Endothelial cell of umbilical vein (primary cell): ENCODE data around the gene RNF175. TPM values are rescaled to one million over a fixed set of nuclear protein-coding genes. Genes with fewer than 3 reads are reported as not detected.

Experiments used
- BruUV-seq: library from RNA; stranded (reverse); fragments of 400-500 nt; replicated peaks from 2 replicates; lab custom pipeline; 2021; lab: Mats Ljungman, UMichigan
- CTCF ChIA-PET: fragments of 300-600, 350-600 bp; sonication (Branson Sonifier 250); formaldehyde crosslinking; loops from one replicate; lab custom pipeline; 2021; ENCODE audit warnings: antibody characterized with exemption, inconsistent platforms; lab: Charles Lee
- POLR2A ChIA-PET: fragments of 300-600, 350-600 bp; sonication (Branson Sonifier 250); formaldehyde crosslinking; loops from one replicate; lab custom pipeline; 2021; ENCODE audit warnings: antibody characterized with exemption, inconsistent platforms; lab: Charles Lee
- DNase-seq: peaks from one replicate; pipeline ENCODE4 v3.0.0-alpha.2; 2011; ENCODE audit warnings: low read depth, low spot score
- FAIRE-seq: peaks from 2 replicates; lab custom pipeline; 2011; peaks lifted over from hg19 to GRCh38; lab: Jason Lieb, UNC
- H2AFZ ChIP-seq: 2 replicates; pipeline ENCODE4 v1.6.0; 2012; ENCODE audit warnings: low read depth, low read length, control low read depth, inconsistent platforms
- H3K27ac ChIP-seq: 2 replicates; pipeline ENCODE4 v1.5.1; 2011; ENCODE audit warnings: low read depth, mild to moderate bottlenecking, control low read depth, low read length, moderate library complexity; ENCODE audit not compliant: insufficient read depth
- H3K27me3 ChIP-seq, 2 experiments: 2 replicates each; pipeline versions ENCODE4 v1.6.0 to v1.6.1; 2011; ENCODE audit warnings: low read length in 2 of 2, mixed read lengths in 1 of 2; ENCODE audit not compliant: control insufficient read depth in 2 of 2, insufficient read depth in 2 of 2
- H3K36me3 ChIP-seq, 2 experiments: 2 replicates in 1 of 2; 3 replicates in 1 of 2; pipeline ENCODE4 v1.5.1; 2011; ENCODE audit warnings: low read length in 2 of 2, mild to moderate bottlenecking in 1 of 2, moderate library complexity in 1 of 2; ENCODE audit not compliant: control insufficient read depth in 2 of 2, insufficient read depth in 2 of 2; ENCODE audit errors: extremely low read depth in 1 of 2
- H3K4me1 ChIP-seq: 3 replicates; pipeline ENCODE4 v1.5.1; 2011; ENCODE audit warnings: mild to moderate bottlenecking, low read length; ENCODE audit not compliant: control insufficient read depth, insufficient read depth; ENCODE audit errors: extremely low read depth
- H3K4me2 ChIP-seq: 2 replicates; pipeline ENCODE4 v1.6.1; 2011; ENCODE audit warnings: low read length, control low read depth, mixed read lengths; ENCODE audit not compliant: insufficient read depth
- H3K4me3 ChIP-seq, 3 experiments: fragments of 200-600 bp in 1 of 3; sonication (generic), shearing (Covaris generic) in 1 of 3; replicated peaks in 1 of 3; 2 replicates each; pipeline ENCODE4 v1.5.1; 2011 to 2016; ENCODE audit warnings: control low read depth in 3 of 3, low read length in 3 of 3, mild to moderate bottlenecking in 2 of 3, inconsistent platforms in 1 of 3, low read depth in 1 of 3, moderate library complexity in 1 of 3; ENCODE audit not compliant: insufficient read depth in 1 of 3
- H3K79me2 ChIP-seq: 2 replicates; pipeline ENCODE4 v1.6.0; 2012; ENCODE audit warnings: low read length, inconsistent platforms; ENCODE audit not compliant: control insufficient read depth, insufficient read depth
- H3K9ac ChIP-seq: replicated peaks from 2 replicates; pipeline ENCODE3; 2011; ENCODE audit warnings: low read length, control low read depth; ENCODE audit not compliant: insufficient read depth; ENCODE audit errors: extremely low read depth
- H3K9me1 ChIP-seq: replicated peaks from 3 replicates; pipeline ENCODE4 v1.6.0; 2011; ENCODE audit warnings: mild to moderate bottlenecking, low read length; ENCODE audit not compliant: control insufficient read depth, insufficient read depth; ENCODE audit errors: extremely low read depth
- H3K9me3 ChIP-seq: replicated peaks from 2 replicates; pipeline ENCODE4 v1.5.1; 2012; ENCODE audit warnings: low read length, inconsistent platforms; ENCODE audit not compliant: control insufficient read depth, insufficient read depth
- H4K20me1 ChIP-seq: replicated peaks from 2 replicates; pipeline ENCODE3; 2011; ENCODE audit warnings: mild to moderate bottlenecking, low read length; ENCODE audit not compliant: control insufficient read depth, insufficient read depth; ENCODE audit errors: extremely low read depth
- CTCF ChIP-seq, 2 donors: IDR thresholded peaks; 1 replicate in 1 of 2; 2 replicates in 1 of 2; pipeline ENCODE4 v1.5.1; 2011; ENCODE audit warnings: low read length in 2 of 2, mild to moderate bottlenecking in 2 of 2, moderate library complexity in 2 of 2, control low read depth in 1 of 2, inconsistent platforms in 1 of 2, low read depth in 1 of 2; ENCODE audit not compliant: insufficient read depth in 1 of 2; ENCODE audit errors: extremely low read depth in 1 of 2
- EZH2 ChIP-seq: IDR thresholded peaks from 2 replicates; pipeline ENCODE4 v1.6.1; 2012; ENCODE audit warnings: borderline replicate concordance, low read depth, mild to moderate bottlenecking, moderate library complexity, low read length, inconsistent platforms; ENCODE audit not compliant: severe bottlenecking
- GATA2 ChIP-seq: IDR thresholded peaks from 2 replicates; pipeline ENCODE4 v1.7.0; 2011; ENCODE audit warnings: low read depth, mild to moderate bottlenecking, moderate library complexity, mixed read lengths, low read length; ENCODE audit not compliant: insufficient read length, insufficient read depth
- MAX ChIP-seq: IDR thresholded peaks from 2 replicates; pipeline ENCODE4 v1.6.1; 2011; ENCODE audit not compliant: insufficient read depth, insufficient read length
- POLR2AphosphoS5 ChIP-seq: IDR thresholded peaks from 2 replicates; pipeline ENCODE4 v1.6.1; 2012; ENCODE audit warnings: low read depth, mild to moderate bottlenecking, control low read depth, low read length, moderate library complexity; ENCODE audit not compliant: insufficient read depth
- dilution Hi-C: fragments of 300-500 bp; cut with MboI; formaldehyde crosslinking; loops from one replicate; pipeline ENCODE4 v1.15.0; 2019; ENCODE audit warnings: low sequenced_read_pairs; ENCODE audit not compliant: extremely low pct_ligation_motif_present
- intact Hi-C: fragments of 100-400 bp; cut with micrococcal nuclease; formaldehyde crosslinking; loops from one replicate; pipeline ENCODE4 v1.10.0; 2022
- polyA plus RNA-seq, 4 experiments: library from polyadenylated mRNA; depleted of rRNA in 3 of 4; stranded (reverse) in 3 of 4; unstranded in 1 of 4; fragments of >200 nt; gene quantifications; 2 replicates each; pipeline versions ENCODE4 v1.2.1 to v1.2.3, GENCODE V29; 2011 to 2012; ENCODE audit warnings: missing spikeins in 1 of 4
- total RNA-seq: library from RNA; stranded (reverse); gene quantifications from 2 replicates; pipeline ENCODE4 v1.2.3, GENCODE V29; 2021

The RNF175 gene
- total and polyA plus RNA-seq, 2 donors (not counting 3 experiments of a cell fraction or from before 2014, with no cell fraction given) = not detected

- intact Hi-C loops (no loop called here), dilution Hi-C loops (no loop called here)
- Histone ChIP-seq H3K9me3 (no peaks in the 10 kb centered on the region), H3K9ac (no peak overlapping the region), H3K36me3 (no peaks in the 10 kb centered on the region), H2AFZ (no peak overlapping the region), H3K27me3 (peaks cover 22 to 24% of the 10 kb centered on the region in 2 experiments), H3K79me2 (no peaks in the 10 kb centered on the region), H3K4me1 (no peaks in the 10 kb centered on the region), H3K9me1 (no peaks in the 10 kb centered on the region), H3K4me2 (no peak overlapping the region), H4K20me1 (no peaks in the 10 kb centered on the region), H3K4me3 (no peak overlapping the region), H3K27ac (no peak overlapping the region)
- FAIRE-seq (no peak), DNase-seq (no peak)
- ChIA-PET CTCF (interaction anchor here (0.8 kb wide), 1 partner anchor 9 kb away, joined by 3 read pairs; no protein-coding TSS in a partner anchor), POLR2A (no interaction called here)
- TF ChIP-seq EZH2 (no peak), MAX (no peak), POLR2AphosphoS5 (no peak)
- no TSS peak for BruUV-seq
These were observed 4.6 kb downstream of the RNF175 start for GRCh38 chr4:153755186-153755585.

- H3K4me1 ChIP-seq = no peaks in the 10 kb centered on the region
- no peaks in the 10 kb centered on the region for H3K36me3 ChIP-seq
- peak; percentile 90 for FAIRE-seq
- ChIA-PET POLR2A (no interaction called here), CTCF (interaction anchor here (0.5 to 5.8 kb wide), 40 partner anchors 9 to 667 kb away, joined by 3 to 96 read pairs (median 4); partner anchors contain the start of gene TRIM2)
- no peak overlapping the region for H3K27ac ChIP-seq
- no peak overlapping the region for H3K4me3 ChIP-seq
- H4K20me1 ChIP-seq = no peaks in the 10 kb centered on the region
- dilution Hi-C loops = no loop called here
- no peaks in the 10 kb centered on the region for H3K9me1 ChIP-seq
- no peaks in the 10 kb centered on the region for H3K79me2 ChIP-seq
- no TSS peak for BruUV-seq
- intact Hi-C loops = loop anchor here (1.0 to 2.0 kb wide), 6 partner anchors 101 to 607 kb away; no protein-coding TSS in a partner anchor
- no peak overlapping the region for H2AFZ ChIP-seq
- H3K4me2 ChIP-seq = no peak overlapping the region
- H3K9me3 ChIP-seq = no peaks in the 10 kb centered on the region
- no peak overlapping the region for H3K9ac ChIP-seq
- TF ChIP-seq GATA2 (no peak), POLR2AphosphoS5 (no peak), CTCF (IDR thresholded peaks at IDR 0.05; ENCODE audit: extremely low read depth in 1 of 2, insufficient read depth in 1 of 2, low read depth in 1 of 2, low read length in 2 of 2) (peak; percentile 70 to 75)
- peaks cover 3 to 7% of the 10 kb centered on the region in 2 experiments for H3K27me3 ChIP-seq
- peak; percentile 69 for DNase-seq
These were observed 9.5 kb downstream of the RNF175 start for GRCh38 chr4:153750197-153750817.
